GM10266 (cell line): ENCODE measurements around the gene DAB1.

Source experiments
- DNase-seq: peaks from one replicate; pipeline ENCODE4 v3.0.0; 2012; ENCODE audit errors: extremely low spot score
- CTCF ChIP-seq: IDR thresholded peaks from 2 replicates; pipeline ENCODE4 v1.5.1; 2012; ENCODE audit warnings: mild to moderate bottlenecking, low read depth; ENCODE audit not compliant: control insufficient read depth, insufficient read depth; ENCODE audit errors: missing control alignments

The DAB1 gene

GRCh38 chr1:57003398-57004139 lies 420.3 kb downstream of the DAB1 start:
- no peak for DNase-seq
- TF ChIP-seq CTCF, result no peak

GRCh38 chr1:56995414-56996100 lies 428.3 kb downstream of the DAB1 start:
- DNase-seq, result no peak
- no peak for TF ChIP-seq CTCF

GRCh38 chr1:56993475-56993874 lies 430.4 kb downstream of the DAB1 start:
- TF ChIP-seq CTCF, result no peak
- DNase-seq, result no peak

GRCh38 chr1:56992318-56993125 lies 431.3 kb downstream of the DAB1 start:
- no peak for TF ChIP-seq CTCF
- DNase-seq, result no peak

- DNase-seq, result no peak
- no peak for TF ChIP-seq CTCF
Observed at GRCh38 chr1:56991576-56991975, 432.3 kb downstream of the DAB1 start.

- TF ChIP-seq CTCF, result no peak
- DNase-seq, result no peak
Observed at GRCh38 chr1:56986397-56986796, 437.5 kb downstream of the DAB1 start.
